Measurements from ENCODE around the gene ANO9. TPM values are rescaled to one million over a fixed set of nuclear protein-coding genes. Genes with fewer than 3 reads are reported as not detected.

Gene ANO9
- total RNA-seq, 1 donor from 2014 or later, result 22.4 TPM

DNA sequence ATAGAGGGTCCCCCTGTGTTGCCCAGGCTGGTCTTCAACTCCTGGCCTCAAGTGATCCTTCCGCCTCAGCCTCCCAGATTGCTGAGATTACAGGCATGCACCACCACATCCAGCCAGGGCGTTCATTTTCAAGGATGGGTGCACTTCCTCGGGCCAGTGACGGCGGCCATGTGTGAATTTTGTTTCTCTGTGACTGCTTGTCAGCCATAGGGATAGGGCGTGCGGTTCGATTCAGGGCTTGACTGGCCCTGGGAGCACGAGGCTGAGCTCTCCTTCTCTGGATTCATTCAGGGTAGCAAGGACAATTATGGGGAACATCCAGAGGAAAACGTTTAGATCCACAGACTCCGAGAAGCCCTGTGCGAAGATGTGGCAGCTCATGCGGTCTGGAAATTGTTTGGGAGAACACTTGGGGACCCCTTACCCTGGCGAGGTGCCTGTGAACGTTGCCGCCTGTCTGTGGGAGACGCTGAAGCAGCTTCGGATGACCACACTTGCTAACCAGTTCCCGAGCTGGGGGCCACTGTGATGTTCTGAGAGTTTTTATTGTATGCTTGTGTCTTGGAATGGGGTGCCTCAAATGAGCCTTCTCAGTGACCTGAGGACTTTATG, 11.2 kb upstream of the ANO9 start:
- Histone ChIP-seq H3K27me3 (no peaks in the 10 kb centered on the region), H3K36me3 (peaks cover 18% of the 10 kb centered on the region), H3K9me3 (no peaks in the 10 kb centered on the region), H3K27ac (no peak overlapping the region), H3K4me3 (no peak overlapping the region), H3K4me1 (peaks cover 27% of the 10 kb centered on the region)
- TF ChIP-seq, protein P1, sequence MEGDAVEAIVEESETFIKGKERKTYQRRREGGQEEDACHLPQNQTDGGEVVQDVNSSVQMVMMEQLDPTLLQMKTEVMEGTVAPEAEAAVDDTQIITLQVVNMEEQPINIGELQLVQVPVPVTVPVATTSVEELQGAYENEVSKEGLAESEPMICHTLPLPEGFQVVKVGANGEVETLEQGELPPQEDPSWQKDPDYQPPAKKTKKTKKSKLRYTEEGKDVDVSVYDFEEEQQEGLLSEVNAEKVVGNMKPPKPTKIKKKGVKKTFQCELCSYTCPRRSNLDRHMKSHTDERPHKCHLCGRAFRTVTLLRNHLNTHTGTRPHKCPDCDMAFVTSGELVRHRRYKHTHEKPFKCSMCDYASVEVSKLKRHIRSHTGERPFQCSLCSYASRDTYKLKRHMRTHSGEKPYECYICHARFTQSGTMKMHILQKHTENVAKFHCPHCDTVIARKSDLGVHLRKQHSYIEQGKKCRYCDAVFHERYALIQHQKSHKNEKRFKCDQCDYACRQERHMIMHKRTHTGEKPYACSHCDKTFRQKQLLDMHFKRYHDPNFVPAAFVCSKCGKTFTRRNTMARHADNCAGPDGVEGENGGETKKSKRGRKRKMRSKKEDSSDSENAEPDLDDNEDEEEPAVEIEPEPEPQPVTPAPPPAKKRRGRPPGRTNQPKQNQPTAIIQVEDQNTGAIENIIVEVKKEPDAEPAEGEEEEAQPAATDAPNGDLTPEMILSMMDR (IDR thresholded peaks at IDR 0.05), result no peak
- DNase-seq (no peak), ATAC-seq (no peak)
- intact Hi-C loops (cut with DNase I), result no loop called here

DNA sequence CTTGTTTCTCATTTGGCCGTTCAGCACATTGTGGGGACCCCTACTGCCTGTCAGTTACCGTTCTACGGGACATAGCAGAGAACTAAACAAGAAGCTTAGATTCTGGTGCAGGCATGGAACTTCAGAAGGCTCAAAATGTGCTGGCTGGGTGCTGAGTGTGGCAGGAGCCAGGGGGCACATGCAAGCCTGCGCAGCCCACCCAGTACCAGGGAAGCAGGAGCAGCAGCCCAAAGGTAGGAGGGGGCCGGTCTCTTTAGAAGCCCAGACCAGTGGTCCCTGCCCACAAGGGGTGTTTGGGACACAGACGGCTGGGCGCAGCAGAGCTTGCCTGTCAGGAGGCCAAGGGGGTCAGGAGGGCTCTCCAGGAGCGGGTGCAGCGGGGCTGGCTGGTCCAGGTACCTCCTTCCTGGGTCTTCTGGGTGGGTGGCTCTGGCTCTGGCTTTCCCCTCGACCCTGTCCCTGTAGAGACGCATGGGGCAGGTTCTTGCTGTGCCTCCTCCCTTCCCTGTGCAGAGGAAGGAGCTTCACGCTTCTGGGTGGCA, 10.5 kb upstream of the ANO9 start:
- TF ChIP-seq, protein P1 (IDR thresholded peaks at IDR 0.05), result no peak
- ATAC-seq, result no peak
- intact Hi-C loops (cut with DNase I), result no loop called here

DNA sequence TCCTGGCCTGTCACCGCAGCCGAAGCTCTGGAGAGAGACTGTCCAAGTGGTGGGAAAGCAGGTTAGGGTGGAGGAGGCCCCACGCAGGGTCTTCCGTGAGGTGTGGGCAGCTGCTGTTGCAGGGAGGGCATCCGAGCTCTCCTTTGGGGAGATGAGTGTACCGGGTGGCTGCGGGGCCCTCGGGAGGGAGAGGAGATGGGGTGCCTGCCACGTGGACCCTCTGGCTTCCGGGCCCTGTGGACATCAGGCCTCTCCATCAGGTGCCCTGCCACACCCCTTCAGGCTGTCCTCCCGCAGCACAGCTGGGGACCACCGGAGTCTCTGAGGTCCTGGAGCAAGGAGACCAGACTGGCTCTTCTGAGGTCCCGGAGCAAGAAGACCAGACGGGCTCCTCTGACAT, 9.9 kb upstream of the ANO9 start:
- H3K27me3 ChIP-seq, result no peaks in the 10 kb centered on the region
- H3K36me3 ChIP-seq, result peaks cover 18% of the 10 kb centered on the region
- peak overlapping the region; percentile 97 for H3K4me3 ChIP-seq
- TF ChIP-seq, protein P1 (IDR thresholded peaks at IDR 0.05), result no peak
- no peaks in the 10 kb centered on the region for H3K9me3 ChIP-seq
- intact Hi-C loops (cut with DNase I), result no loop called here
- no peak for ATAC-seq
- peaks cover 31% of the 10 kb centered on the region for H3K4me1 ChIP-seq
- no peak for DNase-seq
- no peak overlapping the region for H3K27ac ChIP-seq

More for the DNA sequence above, 10.5 kb upstream of the ANO9 start:
- H3K4me1 ChIP-seq, result peaks cover 31% of the 10 kb centered on the region
- no peak overlapping the region for H3K4me3 ChIP-seq
- H3K9me3 ChIP-seq, result no peaks in the 10 kb centered on the region
- H3K27ac ChIP-seq, result no peak overlapping the region
- peaks cover 18% of the 10 kb centered on the region for H3K36me3 ChIP-seq
- no peaks in the 10 kb centered on the region for H3K27me3 ChIP-seq
- DNase-seq, result no peak

DNA sequence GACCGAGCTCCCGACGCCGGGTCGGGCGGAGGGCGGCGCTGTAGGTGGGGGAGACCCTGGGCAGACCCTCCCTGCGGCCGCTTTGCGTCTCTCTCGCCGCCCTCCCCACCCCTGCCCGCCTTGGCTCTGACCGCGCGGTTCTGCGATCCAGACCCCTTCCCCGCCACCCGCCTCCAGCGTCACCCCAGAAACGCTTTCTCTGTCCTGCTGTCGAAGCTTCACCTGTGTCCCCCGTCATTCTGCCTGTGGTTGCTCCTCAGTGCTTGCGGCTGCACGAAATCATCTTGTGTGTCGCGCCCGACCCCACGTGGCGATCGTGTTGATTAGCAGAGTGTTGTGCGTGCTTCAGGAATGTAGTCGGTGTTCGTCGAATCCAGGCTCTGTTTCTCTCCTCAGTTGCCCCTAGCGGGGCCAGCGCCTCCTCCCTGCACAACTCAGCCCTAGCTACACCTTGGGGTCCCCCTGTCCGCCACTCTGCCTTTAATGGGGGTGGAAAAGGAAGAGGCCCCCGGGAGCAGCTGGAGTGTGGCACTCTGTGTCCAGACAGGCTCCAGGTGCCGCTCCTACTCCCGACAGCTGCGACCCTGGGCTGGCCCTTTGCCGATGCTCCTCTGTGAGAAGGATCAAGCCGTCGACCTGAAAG, 9.1 kb upstream of the ANO9 start:
- intact Hi-C loops (cut with DNase I), result no loop called here

DNA sequence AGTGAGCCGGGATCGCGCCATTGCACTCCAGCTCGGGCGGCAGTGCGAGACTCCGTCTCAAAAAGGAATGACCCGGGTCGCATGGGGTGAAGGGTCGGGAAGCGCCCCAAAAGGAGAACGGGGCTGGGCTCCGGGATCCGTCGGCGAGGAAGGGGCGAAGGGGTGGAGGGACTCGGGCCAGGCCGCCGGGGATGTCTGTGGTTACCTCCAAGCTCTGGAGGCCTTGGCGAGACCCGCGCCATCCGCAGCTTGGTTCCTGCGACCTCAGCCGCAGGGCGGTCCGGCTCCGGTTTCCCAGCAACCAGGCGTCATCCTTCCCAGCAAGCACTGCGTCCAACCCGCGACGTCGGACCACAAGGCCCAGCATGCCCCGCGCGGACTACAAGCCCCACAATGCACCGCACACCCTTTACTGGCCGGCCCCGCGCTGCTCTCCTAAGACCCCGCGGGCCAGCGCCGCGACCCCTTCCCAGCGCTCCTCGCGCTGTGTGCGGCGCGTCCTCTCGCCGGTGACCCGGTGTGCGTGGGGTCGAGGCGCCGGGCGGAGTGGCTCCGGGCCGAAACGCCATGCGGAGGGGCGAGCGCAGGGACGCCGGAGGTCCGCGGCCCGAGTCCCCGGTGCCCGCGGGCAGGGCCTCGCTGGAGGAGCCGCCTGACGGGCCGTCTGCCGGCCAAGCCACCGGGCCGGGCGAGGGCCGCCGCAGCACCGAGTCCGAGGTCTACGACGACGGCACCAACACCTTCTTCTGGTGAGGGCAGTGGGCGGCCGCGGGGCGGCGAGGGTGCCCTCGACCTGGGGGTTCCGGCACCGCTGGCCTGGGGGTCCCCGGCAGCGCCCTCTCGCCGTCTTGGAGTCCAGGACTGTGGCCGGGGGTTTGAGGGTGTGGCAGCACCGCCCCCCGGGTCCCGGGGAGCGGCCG, 8.3 kb upstream of the ANO9 start, which contains the start of gene PTDSS2:
PTDSS2 (plus strand) TSS at position 391 of the 920 bp plus-strand sequence; CDS start at position 568, 177 bp downstream.
- peak; percentile 98 for DNase-seq
- TF ChIP-seq, protein P1 (IDR thresholded peaks at IDR 0.05), result no peak
- Histone ChIP-seq H3K4me1 (peaks cover 31% of the 10 kb centered on the region), H3K9me3 (no peaks in the 10 kb centered on the region), H3K4me3 (peak within 1 kb of the TSS; percentile 97), H3K36me3 (peaks cover 18% of the 10 kb centered on the region), H3K27ac (peak within 1 kb of the TSS; percentile 94), H3K27me3 (no peaks in the 10 kb centered on the region)
- intact Hi-C loops (cut with DNase I), result no loop called here
- ATAC-seq, result peak; percentile 91

More for the DNA sequence above, 9.1 kb upstream of the ANO9 start:
- no peaks in the 10 kb centered on the region for H3K27me3 ChIP-seq
- DNase-seq, result peak; percentile 86
- peak overlapping the region; percentile 97 for H3K4me3 ChIP-seq
- peak; percentile 40 for ATAC-seq
- peak overlapping the region; percentile 94 for H3K27ac ChIP-seq
- TF ChIP-seq, protein P1 (IDR thresholded peaks at IDR 0.05), result peak; percentile 40
- no peaks in the 10 kb centered on the region for H3K9me3 ChIP-seq
- H3K4me1 ChIP-seq, result peaks cover 31% of the 10 kb centered on the region
- peaks cover 18% of the 10 kb centered on the region for H3K36me3 ChIP-seq
